Ishikawa (cell line): ENCODE results near the gene CAPG.

Experiments
- CEBPB ChIP-seq: IDR thresholded peaks from 2 replicates; pipeline ENCODE4 v1.6.1; 2012
- CREB1 ChIP-seq: IDR thresholded peaks from 2 replicates; pipeline ENCODE4 v1.6.1; 2012; ENCODE audit warnings: low read depth
- EGR1 ChIP-seq: IDR thresholded peaks from 2 replicates; pipeline ENCODE4 v1.6.1; 2012
- EP300 ChIP-seq: IDR thresholded peaks from 2 replicates; pipeline ENCODE4 v1.6.1; 2012; ENCODE audit warnings: borderline replicate concordance
- FOXM1 ChIP-seq: IDR thresholded peaks from 2 replicates; pipeline ENCODE4 v1.6.1; 2012; ENCODE audit warnings: low read depth, borderline replicate concordance
- NFIC ChIP-seq: IDR thresholded peaks from 2 replicates; pipeline ENCODE4 v1.6.1; 2012
- RAD21 ChIP-seq: IDR thresholded peaks from 2 replicates; pipeline ENCODE4 v1.6.1; 2012; ENCODE audit warnings: low read depth
- TAF1 ChIP-seq: IDR thresholded peaks from 2 replicates; pipeline ENCODE4 v1.6.1; 2012; ENCODE audit warnings: low read depth, mild to moderate bottlenecking
- YY1 ChIP-seq: IDR thresholded peaks from 2 replicates; pipeline ENCODE4 v1.6.1; 2012; ENCODE audit warnings: low read depth
- TF ChIP-seq, protein P1 (sequence below): IDR thresholded peaks from 2 replicates; pipeline ENCODE4 v1.6.1; 2012
- TF ChIP-seq, protein P2 (sequence below): IDR thresholded peaks from 2 replicates; pipeline ENCODE4 v1.6.1; 2012; ENCODE audit warnings: low read depth, mild to moderate bottlenecking

DNA sequence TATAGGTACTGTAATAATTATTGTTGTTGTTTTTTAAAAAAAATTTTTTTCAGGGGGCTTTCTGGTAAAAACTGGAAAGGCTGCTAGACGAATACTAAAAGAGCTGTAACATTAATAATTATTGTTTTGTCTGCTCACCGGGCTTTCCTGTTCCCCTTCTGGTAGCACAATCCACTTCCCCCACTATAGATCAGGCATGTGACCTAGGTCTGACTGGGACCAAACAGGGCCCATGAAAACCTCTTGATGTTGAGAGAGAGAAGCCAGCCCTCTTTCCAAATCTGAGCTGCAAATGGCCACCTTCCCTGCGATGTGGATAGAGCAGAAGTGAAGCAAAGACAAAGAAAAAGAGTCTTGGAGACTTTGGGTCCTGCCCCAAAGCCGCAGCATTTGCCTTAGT lies 31.7 kb upstream of the CAPG start:
- no peak for TF ChIP-seq CREB1
- TF ChIP-seq, protein P1, sequence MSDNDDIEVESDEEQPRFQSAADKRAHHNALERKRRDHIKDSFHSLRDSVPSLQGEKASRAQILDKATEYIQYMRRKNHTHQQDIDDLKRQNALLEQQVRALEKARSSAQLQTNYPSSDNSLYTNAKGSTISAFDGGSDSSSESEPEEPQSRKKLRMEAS: no peak
- no peak for TF ChIP-seq RAD21
- no peak for TF ChIP-seq FOXM1
- no peak for TF ChIP-seq NFIC
- no peak for TF ChIP-seq EP300
- TF ChIP-seq CEBPB: no peak
- no peak for TF ChIP-seq TAF1
- TF ChIP-seq, protein P2, sequence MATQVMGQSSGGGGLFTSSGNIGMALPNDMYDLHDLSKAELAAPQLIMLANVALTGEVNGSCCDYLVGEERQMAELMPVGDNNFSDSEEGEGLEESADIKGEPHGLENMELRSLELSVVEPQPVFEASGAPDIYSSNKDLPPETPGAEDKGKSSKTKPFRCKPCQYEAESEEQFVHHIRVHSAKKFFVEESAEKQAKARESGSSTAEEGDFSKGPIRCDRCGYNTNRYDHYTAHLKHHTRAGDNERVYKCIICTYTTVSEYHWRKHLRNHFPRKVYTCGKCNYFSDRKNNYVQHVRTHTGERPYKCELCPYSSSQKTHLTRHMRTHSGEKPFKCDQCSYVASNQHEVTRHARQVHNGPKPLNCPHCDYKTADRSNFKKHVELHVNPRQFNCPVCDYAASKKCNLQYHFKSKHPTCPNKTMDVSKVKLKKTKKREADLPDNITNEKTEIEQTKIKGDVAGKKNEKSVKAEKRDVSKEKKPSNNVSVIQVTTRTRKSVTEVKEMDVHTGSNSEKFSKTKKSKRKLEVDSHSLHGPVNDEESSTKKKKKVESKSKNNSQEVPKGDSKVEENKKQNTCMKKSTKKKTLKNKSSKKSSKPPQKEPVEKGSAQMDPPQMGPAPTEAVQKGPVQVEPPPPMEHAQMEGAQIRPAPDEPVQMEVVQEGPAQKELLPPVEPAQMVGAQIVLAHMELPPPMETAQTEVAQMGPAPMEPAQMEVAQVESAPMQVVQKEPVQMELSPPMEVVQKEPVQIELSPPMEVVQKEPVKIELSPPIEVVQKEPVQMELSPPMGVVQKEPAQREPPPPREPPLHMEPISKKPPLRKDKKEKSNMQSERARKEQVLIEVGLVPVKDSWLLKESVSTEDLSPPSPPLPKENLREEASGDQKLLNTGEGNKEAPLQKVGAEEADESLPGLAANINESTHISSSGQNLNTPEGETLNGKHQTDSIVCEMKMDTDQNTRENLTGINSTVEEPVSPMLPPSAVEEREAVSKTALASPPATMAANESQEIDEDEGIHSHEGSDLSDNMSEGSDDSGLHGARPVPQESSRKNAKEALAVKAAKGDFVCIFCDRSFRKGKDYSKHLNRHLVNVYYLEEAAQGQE: no peak
- no peak for TF ChIP-seq YY1
- no peak for TF ChIP-seq EGR1
